Prostate gland (tissue), 2 donors: ENCODE measurements around the gene LEKR1.

Experiments
- CTCF ChIP-seq, 4 experiments: fragments of 200-600 bp in 2 of 4; fragments of 450-650 bp in 2 of 4; sonication (generic) in 2 of 4; IDR thresholded peaks; 1 replicate in 3 of 4; 2 replicates in 1 of 4; pipeline ENCODE4 v1.5.1; 2016 to 2019; ENCODE audit warnings: antibody characterized with exemption in 4 of 4, mild to moderate bottlenecking in 2 of 4, moderate library complexity in 2 of 4
- POLR2AphosphoS5 ChIP-seq: sonication (generic); formaldehyde crosslinking; IDR thresholded peaks from one replicate; pipeline ENCODE4 v1.6.1; 2017; ENCODE audit warnings: antibody characterized with exemption

GRCh38 chr3:156837115-156837514 is 11.0 kb downstream of the LEKR1 start:
- TF ChIP-seq CTCF (IDR thresholded peaks at IDR 0.05) (no peak), POLR2AphosphoS5 (no peak)
